Measurements from ENCODE around the gene XPO4. TPM values are rescaled to one million over a fixed set of nuclear protein-coding genes. Genes with fewer than 3 reads are reported as not detected.

Gene XPO4
- total RNA-seq, 1 experiment from 2014 or later, result 34.1 TPM

- Histone ChIP-seq H3K56ac (ENCODE audit: insufficient read length, low read depth, low read length) (no peak overlapping the region), H3K4ac (ENCODE audit: low read depth, low read length) (no peak overlapping the region), H3K14ac (ENCODE audit: insufficient read depth, low read length) (peak overlapping the region; percentile 93), H3K27me3 (ENCODE audit: insufficient read depth, low read length) (no peaks in the 10 kb centered on the region), H4K91ac (ENCODE audit: insufficient read length, low read depth, low read length) (no peak overlapping the region), H3K9ac (ENCODE audit: extremely low read depth, insufficient read length, low read length) (peak overlapping the region; percentile 88), H3K27ac (ENCODE audit: insufficient read length, low read depth, low read length) (no peak overlapping the region), H4K8ac (replicated peaks; ENCODE audit: insufficient read length, low read depth, low read length) (no peak overlapping the region), H2BK12ac (ENCODE audit: insufficient read length, low read depth, low read length) (no peak overlapping the region), H4K20me1 (ENCODE audit: control insufficient read depth, insufficient read depth, insufficient read length) (no peaks in the 10 kb centered on the region), H2BK20ac (ENCODE audit: low read depth, low read length, poor library complexity, severe bottlenecking) (no peak overlapping the region), H2AK5ac (ENCODE audit: insufficient read length, low read length) (no peak overlapping the region), H3K4me2 (ENCODE audit: insufficient read depth, insufficient read length, low read length) (peak overlapping the region; percentile 82), H3T11ph (ENCODE audit: low read length) (no peak overlapping the region), H3K18ac (ENCODE audit: insufficient read length, low read depth, low read length) (peak overlapping the region; percentile 89), H3K23ac (ENCODE audit: insufficient read length, low read depth, low read length) (no peak overlapping the region), H2BK5ac (ENCODE audit: insufficient read length, low read length) (no peak overlapping the region), H2BK15ac (ENCODE audit: low read depth, low read length) (no peak overlapping the region), H3K9me3 (ENCODE audit: control insufficient read depth, low read depth, low read length) (no peaks in the 10 kb centered on the region), H4K5ac (ENCODE audit: insufficient read length, low read depth, low read length) (no peak overlapping the region), H3K4me1 (ENCODE audit: insufficient read depth, low read length) (no peaks in the 10 kb centered on the region), H3K23me2 (ENCODE audit: insufficient read length, low read depth, low read length, poor library complexity, severe bottlenecking) (peaks cover 6% of the 10 kb centered on the region), H3K79me2 (ENCODE audit: insufficient read depth, low read length) (peaks cover 30% of the 10 kb centered on the region; the same call in 1 of the 2 replicates), H2AFZ (ENCODE audit: low read length) (no peak overlapping the region), H2BK120ac (ENCODE audit: low read depth, low read length, poor library complexity, severe bottlenecking) (no peak overlapping the region), H3K79me1 (ENCODE audit: insufficient read depth, low read depth, low read length, poor library complexity, severe bottlenecking) (no peaks in the 10 kb centered on the region)
- H3K27me3 Mint-ChIP-seq (ENCODE audit: low read depth), result no peaks in the 10 kb centered on the region
- no peaks in the 10 kb centered on the region for H3K9me3 Mint-ChIP-seq
- no CpG with 5 or more reads among the region's 21 CpGs for WGBS (ENCODE audit: extremely low coverage, insufficient read length, low lambda C conversion rate)
- peak; percentile 41 for DNase-seq
- H3K27ac Mint-ChIP-seq, result peak overlapping the region; percentile 40 to 99 (median 96)
- no peak for TF ChIP-seq CTCF (conservative IDR thresholded peaks at IDR 0.05)
- peaks cover 13 to 14% of the 10 kb centered on the region in 2 experiments for H3K4me1 Mint-ChIP-seq
- H3K4me3 Mint-ChIP-seq, result peak overlapping the region; percentile 97 to 98
- peaks cover 10 to 20% (median 17%) of the 10 kb centered on the region in 3 experiments for H3K36me3 Mint-ChIP-seq (ENCODE audit: insufficient read depth in 1 of 3, low read depth in 3 of 3)
Measured at GRCh38 chr13:20901668-20902437, 693 bp downstream of the XPO4 start.

Data from H9 (cell line).